ENCODE data around the gene VPS11. TPM values are rescaled to one million over a fixed set of nuclear protein-coding genes. Genes with fewer than 3 reads are reported as not detected.

The VPS11 gene
- total and polyA plus RNA-seq, 2 experiments from 2014 or later, result 11.5 to 13.4 TPM

GRCh38 chr11:119094816-119095065, 27.1 kb downstream of the VPS11 start:
- Histone ChIP-seq H3F3A (replicated peaks; ENCODE audit: low read depth) (peaks cover 40% of the 10 kb centered on the region), H3K4me2 (peak overlapping the region; percentile 100), H3K27me3 (ENCODE audit: insufficient read depth) (no peaks in the 10 kb centered on the region), H3K4me3 (peak overlapping the region; percentile 96), H3K9me2 (ENCODE audit: insufficient read depth) (no peaks in the 10 kb centered on the region), H3K79me2 (replicated peaks; ENCODE audit: insufficient read depth) (peaks cover 36% of the 10 kb centered on the region), H3K4me1 (ENCODE audit: insufficient read depth) (peaks cover 14% of the 10 kb centered on the region; the same call in 1 of the 2 replicates), H3K27ac (ENCODE audit: low read depth) (peak overlapping the region; percentile 13), H2AFZ (no peak overlapping the region), H4K20me1 (replicated peaks; ENCODE audit: insufficient read depth) (peaks cover 29% of the 10 kb centered on the region; the same call in 1 of the 2 replicates), H3K36me3 (ENCODE audit: insufficient read depth) (peaks cover 19% of the 10 kb centered on the region)
- peak overlapping the region; percentile 98 for H3K27ac Mint-ChIP-seq
- H3K27me3 Mint-ChIP-seq (ENCODE audit: insufficient read depth, low read depth, poor library complexity), result peaks cover 27% of the 10 kb centered on the region
- peaks cover 77% of the 10 kb centered on the region for H3K36me3 Mint-ChIP-seq (ENCODE audit: low read depth)
- no peaks in the 10 kb centered on the region; the same call in 2 of the 3 replicates for H3K9me3 Mint-ChIP-seq
- H3K4me1 Mint-ChIP-seq, result peaks cover 10% of the 10 kb centered on the region
- ATAC-seq (peak; percentile 75), DNase-seq (ENCODE audit: low spot score) (peak; percentile 68)
- TF ChIP-seq POLR2AphosphoS5 (IDR thresholded peaks at IDR 0.05; ENCODE audit: low read depth), result no peak
- no peak for TF ChIP-seq ZNF114 (CRISPR knock-in tag; IDR thresholded peaks at IDR 0.05)
- TF ChIP-seq CTCF (conservative IDR thresholded peaks at IDR 0.05; ENCODE audit: low read depth in 2 of 2), result peak; percentile 48 to 73; a peak in 3 of 4 replicates
- peak overlapping the region; percentile 96 for H3K4me3 Mint-ChIP-seq

GRCh38 chr11:119095066-119095880, 27.7 kb downstream of the VPS11 start:
- Mint-ChIP-seq H3K36me3 (ENCODE audit: low read depth) (peaks cover 71% of the 10 kb centered on the region), H3K27ac (peak overlapping the region; percentile 98), H3K4me1 (peaks cover 16% of the 10 kb centered on the region), H3K4me3 (peak overlapping the region; percentile 96), H3K27me3 (ENCODE audit: insufficient read depth, low read depth, poor library complexity) (peaks cover 27% of the 10 kb centered on the region), H3K9me3 (no peaks in the 10 kb centered on the region; the same call in 2 of the 3 replicates)
- ATAC-seq (peak; percentile 78), DNase-seq (ENCODE audit: low spot score) (peak; percentile 100)
- Histone ChIP-seq H3K27ac (ENCODE audit: low read depth) (peak overlapping the region; percentile 13), H3K27me3 (ENCODE audit: insufficient read depth) (no peaks in the 10 kb centered on the region), H3F3A (replicated peaks; ENCODE audit: low read depth) (peaks cover 44% of the 10 kb centered on the region), H4K20me1 (replicated peaks; ENCODE audit: insufficient read depth) (peaks cover 26% of the 10 kb centered on the region; the same call in 1 of the 2 replicates), H3K79me2 (replicated peaks; ENCODE audit: insufficient read depth) (peaks cover 41% of the 10 kb centered on the region), H3K4me1 (ENCODE audit: insufficient read depth) (peaks cover 19% of the 10 kb centered on the region), H3K4me2 (peak overlapping the region; percentile 100), H2AFZ (no peak overlapping the region), H3K4me3 (peak overlapping the region; percentile 96), H3K9me2 (ENCODE audit: insufficient read depth) (no peaks in the 10 kb centered on the region), H3K36me3 (ENCODE audit: insufficient read depth) (peaks cover 19% of the 10 kb centered on the region)
- TF ChIP-seq ZNF331 (CRISPR knock-in tag; IDR thresholded peaks at IDR 0.05; ENCODE audit: low read depth) (no peak), ZNF114 (CRISPR knock-in tag; IDR thresholded peaks at IDR 0.05) (no peak), NANOG (IDR thresholded peaks at IDR 0.05; ENCODE audit: borderline replicate concordance) (0 out of 2 replicates have a peak, but pooled peaks have one; percentile 18), EZH2 (IDR thresholded peaks at IDR 0.05; ENCODE audit: low read depth, unreplicated experiment) (no peak), STAT1 (IDR thresholded peaks at IDR 0.05; ENCODE audit: unreplicated experiment) (no peak), POLR2AphosphoS5 (IDR thresholded peaks at IDR 0.05; ENCODE audit: low read depth) (peak; percentile 100), REST (IDR thresholded peaks at IDR 0.05; ENCODE audit: unreplicated experiment) (no peak), JUNB (IDR thresholded peaks at IDR 0.05; ENCODE audit: unreplicated experiment) (no peak), EZH2phosphoT487 (IDR thresholded peaks at IDR 0.05; ENCODE audit: unreplicated experiment) (no peak), ETS1 (IDR thresholded peaks at IDR 0.05) (peak; percentile 52; the same call in 1 of the 2 replicates)

All from GM23338 (cell line).